Endothelial cell of umbilical vein (primary cell): ENCODE data around the gene DAB2IP.

Source experiments
- EZH2 ChIP-seq: IDR thresholded peaks from 2 replicates; pipeline ENCODE4 v1.6.1; 2012; ENCODE audit warnings: borderline replicate concordance, low read depth, mild to moderate bottlenecking, moderate library complexity, low read length, inconsistent platforms; ENCODE audit not compliant: severe bottlenecking
- MYC ChIP-seq: IDR thresholded peaks from one replicate; pipeline ENCODE4 v1.6.1; 2011; ENCODE audit warnings: mild to moderate bottlenecking, low read depth, low read length
- POLR2A ChIP-seq: IDR thresholded peaks from 2 replicates; pipeline ENCODE4 v1.6.1; 2012; ENCODE audit warnings: low read depth, mild to moderate bottlenecking, control low read depth, low read length
- TF ChIP-seq, protein P1 (sequence below), 2 donors: IDR thresholded peaks; 1 replicate in 1 of 2; 2 replicates in 1 of 2; pipeline ENCODE4 v1.5.1; 2011; ENCODE audit warnings: low read length in 2 of 2, mild to moderate bottlenecking in 2 of 2, moderate library complexity in 2 of 2, control low read depth in 1 of 2, inconsistent platforms in 1 of 2, low read depth in 1 of 2; ENCODE audit not compliant: insufficient read depth in 1 of 2; ENCODE audit errors: extremely low read depth in 1 of 2

GRCh38 chr9:121650217-121651007 lies 1.0 kb upstream of the DAB2IP start:
- TF ChIP-seq, protein P1, sequence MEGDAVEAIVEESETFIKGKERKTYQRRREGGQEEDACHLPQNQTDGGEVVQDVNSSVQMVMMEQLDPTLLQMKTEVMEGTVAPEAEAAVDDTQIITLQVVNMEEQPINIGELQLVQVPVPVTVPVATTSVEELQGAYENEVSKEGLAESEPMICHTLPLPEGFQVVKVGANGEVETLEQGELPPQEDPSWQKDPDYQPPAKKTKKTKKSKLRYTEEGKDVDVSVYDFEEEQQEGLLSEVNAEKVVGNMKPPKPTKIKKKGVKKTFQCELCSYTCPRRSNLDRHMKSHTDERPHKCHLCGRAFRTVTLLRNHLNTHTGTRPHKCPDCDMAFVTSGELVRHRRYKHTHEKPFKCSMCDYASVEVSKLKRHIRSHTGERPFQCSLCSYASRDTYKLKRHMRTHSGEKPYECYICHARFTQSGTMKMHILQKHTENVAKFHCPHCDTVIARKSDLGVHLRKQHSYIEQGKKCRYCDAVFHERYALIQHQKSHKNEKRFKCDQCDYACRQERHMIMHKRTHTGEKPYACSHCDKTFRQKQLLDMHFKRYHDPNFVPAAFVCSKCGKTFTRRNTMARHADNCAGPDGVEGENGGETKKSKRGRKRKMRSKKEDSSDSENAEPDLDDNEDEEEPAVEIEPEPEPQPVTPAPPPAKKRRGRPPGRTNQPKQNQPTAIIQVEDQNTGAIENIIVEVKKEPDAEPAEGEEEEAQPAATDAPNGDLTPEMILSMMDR (IDR thresholded peaks at IDR 0.05; ENCODE audit: extremely low read depth in 1 of 2, insufficient read depth in 1 of 2, low read depth in 1 of 2, low read length in 2 of 2): no peak
- no peak for TF ChIP-seq MYC
- TF ChIP-seq POLR2A: no peak
- no peak for TF ChIP-seq EZH2
